ENCODE data around the gene NFIX.

- no peak for TF ChIP-seq CTCF (IDR thresholded peaks at IDR 0.05; ENCODE audit: insufficient read depth, low read depth, low read length)
- TF ChIP-seq EZH2 (IDR thresholded peaks at IDR 0.05; ENCODE audit: insufficient read depth, low read length), result no peak
These were observed 126.4 kb downstream of the NFIX start for GRCh38 chr19:13121551-13122274.

All from astrocyte (in vitro differentiated cells and primary cell).